Sigmoid colon (tissue), 3 donors: ENCODE measurements around the gene NCOA7.

Source experiments
- POLR2A ChIP-seq, 2 donors: fragments of 450-650 bp; IDR thresholded peaks; one replicate each; pipeline ENCODE4 v1.6.1; 2016; ENCODE audit warnings: antibody characterized with exemption in 2 of 2, mild to moderate bottlenecking in 2 of 2, moderate library complexity in 2 of 2
- TF ChIP-seq, protein P1 (sequence below), 4 experiments: fragments of 450-650 bp in 3 of 4; fragments of 200-600 bp in 1 of 4; IDR thresholded peaks; one replicate each; pipeline ENCODE4 v1.5.1; 2016 to 2019; ENCODE audit warnings: antibody characterized with exemption in 4 of 4, mild to moderate bottlenecking in 3 of 4, moderate library complexity in 2 of 4

GRCh38 chr6:125843593-125843992 is 52.8 kb downstream of the NCOA7 start:
- TF ChIP-seq, protein P1, sequence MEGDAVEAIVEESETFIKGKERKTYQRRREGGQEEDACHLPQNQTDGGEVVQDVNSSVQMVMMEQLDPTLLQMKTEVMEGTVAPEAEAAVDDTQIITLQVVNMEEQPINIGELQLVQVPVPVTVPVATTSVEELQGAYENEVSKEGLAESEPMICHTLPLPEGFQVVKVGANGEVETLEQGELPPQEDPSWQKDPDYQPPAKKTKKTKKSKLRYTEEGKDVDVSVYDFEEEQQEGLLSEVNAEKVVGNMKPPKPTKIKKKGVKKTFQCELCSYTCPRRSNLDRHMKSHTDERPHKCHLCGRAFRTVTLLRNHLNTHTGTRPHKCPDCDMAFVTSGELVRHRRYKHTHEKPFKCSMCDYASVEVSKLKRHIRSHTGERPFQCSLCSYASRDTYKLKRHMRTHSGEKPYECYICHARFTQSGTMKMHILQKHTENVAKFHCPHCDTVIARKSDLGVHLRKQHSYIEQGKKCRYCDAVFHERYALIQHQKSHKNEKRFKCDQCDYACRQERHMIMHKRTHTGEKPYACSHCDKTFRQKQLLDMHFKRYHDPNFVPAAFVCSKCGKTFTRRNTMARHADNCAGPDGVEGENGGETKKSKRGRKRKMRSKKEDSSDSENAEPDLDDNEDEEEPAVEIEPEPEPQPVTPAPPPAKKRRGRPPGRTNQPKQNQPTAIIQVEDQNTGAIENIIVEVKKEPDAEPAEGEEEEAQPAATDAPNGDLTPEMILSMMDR (IDR thresholded peaks at IDR 0.05): no peak
- TF ChIP-seq POLR2A (IDR thresholded peaks at IDR 0.05): no peak
